GM23338 (cell line): ENCODE measurements around the gene HNRNPF. TPM values are rescaled to one million over a fixed set of nuclear protein-coding genes. Genes with fewer than 3 reads are reported as not detected.

ENCODE experiments used
- ATAC-seq: fragments of 200-7000 bp; cut with Tn5 transposase; 3 replicates; pipeline ENCODE4 v1.9.1; 2020
- DNase-seq: peaks from one replicate; pipeline ENCODE4 v3.0.0-alpha.2; 2015; ENCODE audit warnings: low spot score
- H2AFZ ChIP-seq: fragments of 200-600 bp; sonication (generic); 2 replicates; pipeline ENCODE4 v1.8.0; 2016; ENCODE audit warnings: antibody characterized with exemption, mild to moderate bottlenecking, moderate library complexity
- H3F3A ChIP-seq: fragments of 200-600 bp; sonication (generic); replicated peaks from 2 replicates; pipeline ENCODE4 v1.8.0; 2017; ENCODE audit warnings: antibody characterized with exemption, mixed run types, low read depth
- H3K27ac ChIP-seq: fragments of 200-600 bp; sonication (generic); 2 replicates; pipeline ENCODE4 v1.6.1; 2016; ENCODE audit warnings: low read depth
- H3K27me3 ChIP-seq: fragments of 200-600 bp; sonication (generic); 2 replicates; pipeline ENCODE4 v1.8.0; 2016; ENCODE audit warnings: mild to moderate bottlenecking, mixed run types, moderate library complexity; ENCODE audit not compliant: insufficient read depth
- H3K36me3 ChIP-seq: fragments of 200-600 bp; sonication (generic); 2 replicates; pipeline ENCODE4 v1.8.0; 2016; ENCODE audit warnings: mild to moderate bottlenecking; ENCODE audit not compliant: insufficient read depth
- H3K4me1 ChIP-seq: fragments of 200-600 bp; sonication (generic); 2 replicates; pipeline ENCODE4 v1.8.0; 2016; ENCODE audit warnings: mild to moderate bottlenecking, moderate library complexity; ENCODE audit not compliant: insufficient read depth
- H3K4me2 ChIP-seq: fragments of 200-600 bp; sonication (generic); 2 replicates; pipeline ENCODE4 v1.7.1; 2017; ENCODE audit warnings: mixed run types
- H3K4me3 ChIP-seq: fragments of 200-600 bp; sonication (generic); 2 replicates; pipeline ENCODE4 v1.6.1; 2016; ENCODE audit warnings: mixed run types
- H3K79me2 ChIP-seq: fragments of 200-600 bp; sonication (generic); replicated peaks from 2 replicates; pipeline ENCODE4 v1.8.0; 2017; ENCODE audit warnings: mild to moderate bottlenecking; ENCODE audit not compliant: insufficient read depth
- H3K9me2 ChIP-seq: fragments of 200-600 bp; sonication (generic); 2 replicates; pipeline ENCODE4 v1.8.0; 2017; ENCODE audit not compliant: insufficient read depth
- H4K20me1 ChIP-seq: fragments of 200-600 bp; sonication (generic); replicated peaks from 2 replicates; pipeline ENCODE4 v1.8.0; 2017; ENCODE audit warnings: mild to moderate bottlenecking; ENCODE audit not compliant: insufficient read depth
- H3K27ac Mint-ChIP-seq: 2 replicates; pipeline ENCODE4 v1.8.0; 2020; ENCODE audit warnings: inconsistent platforms, mild to moderate bottlenecking, moderate library complexity, mixed read lengths
- H3K27me3 Mint-ChIP-seq: 3 replicates; pipeline ENCODE4 v1.8.0; 2022; ENCODE audit warnings: low read depth, mild to moderate bottlenecking, moderate library complexity, mixed read lengths, inconsistent platforms; ENCODE audit not compliant: insufficient read depth, poor library complexity
- H3K36me3 Mint-ChIP-seq: 3 replicates; pipeline ENCODE4 v1.8.0; 2021; ENCODE audit warnings: low read depth, mild to moderate bottlenecking, inconsistent platforms, moderate library complexity, mixed read lengths
- H3K4me1 Mint-ChIP-seq: 3 replicates; pipeline ENCODE4 v1.8.0; 2020; ENCODE audit warnings: mild to moderate bottlenecking, inconsistent platforms, mixed read lengths
- H3K4me3 Mint-ChIP-seq: 3 replicates; pipeline ENCODE4 v1.8.0; 2021; ENCODE audit warnings: moderate library complexity, mild to moderate bottlenecking, inconsistent platforms, mixed read lengths
- H3K9me3 Mint-ChIP-seq: 3 replicates; pipeline ENCODE4 v1.8.0; 2020; ENCODE audit warnings: moderate library complexity, mild to moderate bottlenecking, inconsistent platforms, mixed read lengths
- CREB1 ChIP-seq: fragments of 250-450 bp; sonication (Bioruptor Pico); IDR thresholded peaks from 2 replicates; pipeline ENCODE4 v1.5.0; 2020; ENCODE audit warnings: low read depth, mild to moderate bottlenecking, moderate library complexity
- JUNB ChIP-seq: IDR thresholded peaks from one replicate; pipeline ENCODE4 v1.6.1; 2016; ENCODE audit warnings: antibody characterized with exemption; ENCODE audit not compliant: unreplicated experiment
- ZNF331 ChIP-seq: fragments of 250-450 bp; sonication (Bioruptor Pico); IDR thresholded peaks from 2 replicates; pipeline ENCODE4 v1.5.0; 2020; ENCODE audit warnings: low read depth, mild to moderate bottlenecking, moderate library complexity
- polyA plus RNA-seq: library from polyadenylated mRNA; unstranded; fragments of >200 nt; fragmentation: Nextera tagmentation; extraction: Ambion mirVana; gene quantifications from 2 replicates; pipeline ENCODE4 v1.2.1, GENCODE V29; 2016
- total RNA-seq: library from RNA; depleted of rRNA; stranded (reverse); fragments of >200 nt; shearing (Covaris generic); gene quantifications from 2 replicates; pipeline ENCODE4 v1.2.3, GENCODE V29; 2014
- TF ChIP-seq, protein P1 (sequence below): fragments of 250-450 bp; sonication (Bioruptor Pico); IDR thresholded peaks from 2 replicates; pipeline ENCODE4 v1.5.0; 2020; ENCODE audit warnings: mild to moderate bottlenecking, moderate library complexity

Gene HNRNPF
- total and polyA plus RNA-seq, 2 experiments from 2014 or later: 210 to 378 TPM

- H3K4me2 ChIP-seq: no peak overlapping the region
- Mint-ChIP-seq H3K4me3 (no peak overlapping the region; the same call in 2 of the 3 replicates), H3K4me1 (peaks cover 20% of the 10 kb centered on the region), H3K27me3 (peaks cover 10% of the 10 kb centered on the region), H3K9me3 (no peaks in the 10 kb centered on the region; the same call in 2 of the 3 replicates), H3K27ac (no peak overlapping the region), H3K36me3 (no peaks in the 10 kb centered on the region)
- H3K27me3 ChIP-seq: no peaks in the 10 kb centered on the region
- H3K4me1 ChIP-seq: peaks cover 10% of the 10 kb centered on the region
- ATAC-seq (no peak), DNase-seq (no peak)
- H2AFZ ChIP-seq: no peak overlapping the region
- peaks cover 14% of the 10 kb centered on the region; the same call in 1 of the 2 replicates for H3F3A ChIP-seq
- H4K20me1 ChIP-seq: no peaks in the 10 kb centered on the region
- no peaks in the 10 kb centered on the region for H3K79me2 ChIP-seq
- no peak overlapping the region for H3K4me3 ChIP-seq
- H3K27ac ChIP-seq: peak overlapping the region; percentile 63
- H3K36me3 ChIP-seq: no peaks in the 10 kb centered on the region
- no peak for TF ChIP-seq JUNB
- no peak for TF ChIP-seq ZNF331 (CRISPR knock-in tag)
- H3K9me2 ChIP-seq: no peaks in the 10 kb centered on the region
Observed at GRCh38 chr10:43453266-43453831, 44.4 kb upstream of the HNRNPF start.

GRCh38 chr10:43452356-43452914, 43.4 kb upstream of the HNRNPF start:
- no peaks in the 10 kb centered on the region for H3K27me3 ChIP-seq
- H4K20me1 ChIP-seq: no peaks in the 10 kb centered on the region
- no peak overlapping the region for H3K4me3 ChIP-seq
- no peaks in the 10 kb centered on the region for H3K79me2 ChIP-seq
- H3K4me1 ChIP-seq: peaks cover 6% of the 10 kb centered on the region; the same call in 1 of the 2 replicates
- H3K9me2 ChIP-seq: no peaks in the 10 kb centered on the region
- DNase-seq (no peak), ATAC-seq (no peak)
- no peak overlapping the region for H3K4me2 ChIP-seq
- Mint-ChIP-seq H3K4me1 (peaks cover 15% of the 10 kb centered on the region), H3K4me3 (no peak overlapping the region), H3K9me3 (peaks cover 9% of the 10 kb centered on the region), H3K27ac (peak overlapping the region; percentile 73), H3K36me3 (peaks cover 3% of the 10 kb centered on the region), H3K27me3 (peaks cover 8% of the 10 kb centered on the region)
- TF ChIP-seq, protein P1, sequence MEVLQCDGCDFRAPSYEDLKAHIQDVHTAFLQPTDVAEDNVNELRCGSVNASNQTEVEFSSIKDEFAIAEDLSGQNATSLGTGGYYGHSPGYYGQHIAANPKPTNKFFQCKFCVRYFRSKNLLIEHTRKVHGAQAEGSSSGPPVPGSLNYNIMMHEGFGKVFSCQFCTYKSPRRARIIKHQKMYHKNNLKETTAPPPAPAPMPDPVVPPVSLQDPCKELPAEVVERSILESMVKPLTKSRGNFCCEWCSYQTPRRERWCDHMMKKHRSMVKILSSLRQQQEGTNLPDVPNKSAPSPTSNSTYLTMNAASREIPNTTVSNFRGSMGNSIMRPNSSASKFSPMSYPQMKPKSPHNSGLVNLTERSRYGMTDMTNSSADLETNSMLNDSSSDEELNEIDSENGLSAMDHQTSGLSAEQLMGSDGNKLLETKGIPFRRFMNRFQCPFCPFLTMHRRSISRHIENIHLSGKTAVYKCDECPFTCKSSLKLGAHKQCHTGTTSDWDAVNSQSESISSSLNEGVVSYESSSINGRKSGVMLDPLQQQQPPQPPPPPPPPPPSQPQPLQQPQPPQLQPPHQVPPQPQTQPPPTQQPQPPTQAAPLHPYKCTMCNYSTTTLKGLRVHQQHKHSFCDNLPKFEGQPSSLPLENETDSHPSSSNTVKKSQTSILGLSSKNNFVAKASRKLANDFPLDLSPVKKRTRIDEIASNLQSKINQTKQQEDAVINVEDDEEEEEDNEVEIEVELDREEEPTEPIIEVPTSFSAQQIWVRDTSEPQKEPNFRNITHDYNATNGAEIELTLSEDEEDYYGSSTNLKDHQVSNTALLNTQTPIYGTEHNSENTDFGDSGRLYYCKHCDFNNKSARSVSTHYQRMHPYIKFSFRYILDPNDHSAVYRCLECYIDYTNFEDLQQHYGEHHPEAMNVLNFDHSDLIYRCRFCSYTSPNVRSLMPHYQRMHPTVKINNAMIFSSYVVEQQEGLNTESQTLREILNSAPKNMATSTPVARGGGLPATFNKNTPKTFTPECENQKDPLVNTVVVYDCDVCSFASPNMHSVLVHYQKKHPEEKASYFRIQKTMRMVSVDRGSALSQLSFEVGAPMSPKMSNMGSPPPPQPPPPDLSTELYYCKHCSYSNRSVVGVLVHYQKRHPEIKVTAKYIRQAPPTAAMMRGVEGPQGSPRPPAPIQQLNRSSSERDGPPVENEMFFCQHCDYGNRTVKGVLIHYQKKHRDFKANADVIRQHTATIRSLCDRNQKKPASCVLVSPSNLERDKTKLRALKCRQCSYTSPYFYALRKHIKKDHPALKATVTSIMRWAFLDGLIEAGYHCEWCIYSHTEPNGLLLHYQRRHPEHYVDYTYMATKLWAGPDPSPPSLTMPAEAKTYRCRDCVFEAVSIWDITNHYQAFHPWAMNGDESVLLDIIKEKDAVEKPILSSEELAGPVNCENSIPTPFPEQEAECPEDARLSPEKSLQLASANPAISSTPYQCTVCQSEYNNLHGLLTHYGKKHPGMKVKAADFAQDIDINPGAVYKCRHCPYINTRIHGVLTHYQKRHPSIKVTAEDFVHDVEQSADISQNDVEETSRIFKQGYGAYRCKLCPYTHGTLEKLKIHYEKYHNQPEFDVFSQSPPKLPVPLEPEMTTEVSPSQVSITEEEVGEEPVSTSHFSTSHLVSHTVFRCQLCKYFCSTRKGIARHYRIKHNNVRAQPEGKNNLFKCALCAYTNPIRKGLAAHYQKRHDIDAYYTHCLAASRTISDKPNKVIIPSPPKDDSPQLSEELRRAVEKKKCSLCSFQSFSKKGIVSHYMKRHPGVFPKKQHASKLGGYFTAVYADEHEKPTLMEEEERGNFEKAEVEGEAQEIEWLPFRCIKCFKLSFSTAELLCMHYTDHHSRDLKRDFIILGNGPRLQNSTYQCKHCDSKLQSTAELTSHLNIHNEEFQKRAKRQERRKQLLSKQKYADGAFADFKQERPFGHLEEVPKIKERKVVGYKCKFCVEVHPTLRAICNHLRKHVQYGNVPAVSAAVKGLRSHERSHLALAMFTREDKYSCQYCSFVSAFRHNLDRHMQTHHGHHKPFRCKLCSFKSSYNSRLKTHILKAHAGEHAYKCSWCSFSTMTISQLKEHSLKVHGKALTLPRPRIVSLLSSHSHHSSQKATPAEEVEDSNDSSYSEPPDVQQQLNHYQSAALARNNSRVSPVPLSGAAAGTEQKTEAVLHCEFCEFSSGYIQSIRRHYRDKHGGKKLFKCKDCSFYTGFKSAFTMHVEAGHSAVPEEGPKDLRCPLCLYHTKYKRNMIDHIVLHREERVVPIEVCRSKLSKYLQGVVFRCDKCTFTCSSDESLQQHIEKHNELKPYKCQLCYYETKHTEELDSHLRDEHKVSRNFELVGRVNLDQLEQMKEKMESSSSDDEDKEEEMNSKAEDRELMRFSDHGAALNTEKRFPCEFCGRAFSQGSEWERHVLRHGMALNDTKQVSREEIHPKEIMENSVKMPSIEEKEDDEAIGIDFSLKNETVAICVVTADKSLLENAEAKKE (CRISPR knock-in tag): no peak
- TF ChIP-seq CREB1 (CRISPR knock-in tag) (no peak), ZNF331 (CRISPR knock-in tag) (no peak)
- no peak overlapping the region for H2AFZ ChIP-seq
- H3F3A ChIP-seq: peaks cover 14% of the 10 kb centered on the region; the same call in 1 of the 2 replicates
- H3K27ac ChIP-seq: no peak overlapping the region
- no peaks in the 10 kb centered on the region for H3K36me3 ChIP-seq
